DMS 273 (cell line): Measurements from ENCODE around the gene DNAJB5.

Experiments
- DNase-seq: peaks from one replicate; lab custom pipeline; 2025; ENCODE audit not compliant: unreplicated experiment; lab: John Stamatoyannopoulos, UW

DNAJB5 gene

GRCh38 chr9:35044071-35044470, 54.5 kb downstream of the DNAJB5 start:
- DNase-seq: no peak
